HG03469 (cell line): ENCODE measurements around the gene FAM98B.
A peak's percentile ranks its signal among the peaks of the same experiment; 100 is the strongest.

ENCODE experiments used
- ATAC-seq: cut with Tn5 transposase; IDR thresholded peaks from one replicate; pipeline ENCODE4 v1.9.1; 2021; ENCODE audit warnings: mild to moderate bottlenecking, moderate library complexity, moderate number of reproducible peaks; ENCODE audit not compliant: unreplicated experiment

The FAM98B gene

DNA sequence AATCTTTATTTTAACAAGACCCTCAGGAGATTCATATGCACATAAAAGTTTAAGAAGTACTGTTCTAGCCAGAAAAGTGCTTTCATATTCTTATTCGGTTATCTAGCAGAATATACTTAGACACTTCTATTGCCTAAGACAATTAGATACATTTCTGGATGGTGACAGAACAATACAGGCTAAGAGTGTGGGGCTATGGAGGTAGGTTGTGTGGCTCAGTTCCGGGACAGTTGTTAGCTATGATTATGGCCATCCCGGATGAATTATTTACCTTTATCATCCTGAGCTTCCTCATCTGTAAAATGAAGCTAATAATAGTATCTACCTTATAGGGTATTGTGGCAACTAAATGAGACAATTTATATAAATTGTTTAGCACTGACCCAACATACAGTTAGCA lies 6.6 kb downstream of the FAM98B start:
- no peak for ATAC-seq

GRCh38 chr15:38461066-38461833 lies 7.3 kb downstream of the FAM98B start:
- ATAC-seq: peak; percentile 82

- no peak for ATAC-seq
Measured at GRCh38 chr15:38463893-38464292, 10.0 kb downstream of the FAM98B start.

DNA sequence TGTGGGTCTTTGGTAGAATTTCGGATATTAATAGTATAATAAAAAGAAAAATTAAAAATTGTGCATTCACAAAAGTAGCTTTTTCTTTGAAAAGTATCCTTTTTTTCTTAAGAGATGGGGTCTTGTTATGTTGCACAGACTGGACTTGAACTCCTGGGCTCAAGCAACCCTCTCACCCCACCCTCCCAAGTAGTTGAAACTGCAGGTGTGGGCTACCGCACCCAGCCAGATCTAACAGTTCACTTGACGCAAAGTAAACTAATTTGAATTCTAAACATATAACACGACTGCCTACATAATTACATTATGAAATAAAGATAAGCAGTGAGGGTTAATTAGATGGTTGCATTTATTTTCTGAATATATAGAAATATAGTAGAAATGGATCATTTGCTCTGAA lies 10.7 kb downstream of the FAM98B start:
- ATAC-seq: no peak

DNA sequence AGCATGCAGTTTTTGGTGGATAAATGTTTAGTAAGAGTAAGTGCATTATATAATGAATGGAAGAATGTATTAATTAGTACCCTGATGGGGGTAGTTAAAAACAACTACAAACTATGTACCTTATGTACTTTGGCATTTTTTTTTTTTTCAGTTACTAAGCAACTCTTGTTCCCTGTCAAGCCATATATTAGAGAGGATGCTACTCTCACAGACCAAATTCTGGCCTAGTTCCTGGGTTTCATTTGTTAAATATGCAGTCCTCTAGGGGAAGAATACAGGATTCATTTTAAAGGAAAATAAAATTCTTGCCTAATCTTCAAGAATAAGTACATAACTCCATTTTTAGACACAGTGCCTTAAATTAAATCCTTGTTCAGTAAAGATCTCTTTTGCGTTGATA lies 16.9 kb downstream of the FAM98B start:
- ATAC-seq: no peak

DNA sequence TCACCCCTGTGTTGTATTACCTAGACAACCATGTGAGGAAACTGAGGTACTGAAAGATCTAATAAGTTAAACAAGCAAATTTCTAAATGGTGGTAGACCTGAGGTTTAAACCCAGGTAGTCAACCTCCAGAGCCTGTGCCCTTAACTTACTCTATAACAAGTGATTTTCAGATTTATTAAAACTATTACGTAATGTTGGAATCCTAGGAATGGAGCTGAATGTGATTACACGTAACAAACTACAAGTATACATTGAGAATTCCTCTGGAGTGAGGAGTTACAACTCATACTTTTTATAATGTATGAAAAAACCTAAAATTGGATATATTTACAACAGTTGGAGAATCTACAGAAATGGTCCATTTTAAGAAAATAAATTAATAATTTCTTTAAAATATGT lies 18.0 kb downstream of the FAM98B start:
- ATAC-seq: no peak

GRCh38 chr15:38474155-38474757 lies 20.3 kb downstream of the FAM98B start:
- peak; percentile 94 for ATAC-seq

DNA sequence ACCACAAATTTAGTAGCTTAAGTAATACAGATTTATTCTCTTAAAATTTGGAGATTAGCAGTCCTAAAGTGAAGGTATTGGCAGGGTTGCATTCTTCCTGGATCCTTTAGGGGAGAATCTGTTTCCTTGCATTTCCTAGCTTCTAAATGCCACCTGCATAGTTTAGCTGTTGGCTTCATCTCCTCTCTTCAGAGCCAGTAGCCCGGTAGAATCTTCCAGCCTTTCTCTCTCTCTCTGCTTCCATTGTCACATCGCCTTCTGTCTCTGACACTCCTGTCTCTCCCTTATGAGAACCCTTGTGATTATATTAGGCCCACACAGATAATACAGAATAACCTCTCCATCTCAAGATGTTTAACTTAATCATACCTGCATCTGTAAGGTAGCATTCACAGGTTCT lies 21.4 kb downstream of the FAM98B start:
- no peak for ATAC-seq

DNA sequence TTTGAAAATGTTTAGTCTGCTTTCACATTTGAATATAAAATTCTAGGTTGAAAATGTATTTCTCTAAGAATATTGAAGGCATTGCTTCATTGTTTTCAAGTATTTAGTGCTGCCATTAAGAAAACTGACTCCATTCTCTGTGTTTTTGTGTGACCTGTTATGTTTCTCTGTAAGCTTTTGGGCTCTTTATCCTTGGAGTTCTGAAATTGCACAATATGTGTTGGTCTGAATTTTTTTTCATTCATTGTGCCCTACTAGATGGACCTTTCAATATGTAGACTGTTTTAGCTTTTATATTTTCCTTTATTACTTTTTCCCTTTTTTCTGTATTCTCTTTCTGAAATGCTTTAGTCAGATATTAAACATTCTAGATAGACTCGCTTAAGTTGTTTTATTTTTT lies 22.2 kb downstream of the FAM98B start:
- no peak for ATAC-seq

DNA sequence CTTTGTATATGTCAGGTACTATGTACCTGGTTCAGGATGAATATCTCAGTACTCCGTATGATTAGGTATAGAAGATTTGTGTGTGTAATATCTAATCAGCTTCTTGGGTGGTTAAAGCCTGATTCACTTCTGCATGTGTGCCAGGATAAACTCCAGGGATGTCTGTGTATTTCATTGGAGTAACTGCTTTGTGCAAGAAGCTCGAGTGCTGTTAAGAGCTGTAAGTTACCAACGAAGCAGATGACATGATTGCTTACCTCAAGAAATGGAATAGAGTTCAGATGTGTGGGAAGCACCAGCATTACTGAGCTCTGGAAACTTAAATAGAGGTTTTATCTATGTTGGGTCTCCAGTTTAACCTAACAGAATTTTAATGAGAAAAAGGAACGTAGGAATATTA lies 23.7 kb downstream of the FAM98B start:
- no peak for ATAC-seq

DNA sequence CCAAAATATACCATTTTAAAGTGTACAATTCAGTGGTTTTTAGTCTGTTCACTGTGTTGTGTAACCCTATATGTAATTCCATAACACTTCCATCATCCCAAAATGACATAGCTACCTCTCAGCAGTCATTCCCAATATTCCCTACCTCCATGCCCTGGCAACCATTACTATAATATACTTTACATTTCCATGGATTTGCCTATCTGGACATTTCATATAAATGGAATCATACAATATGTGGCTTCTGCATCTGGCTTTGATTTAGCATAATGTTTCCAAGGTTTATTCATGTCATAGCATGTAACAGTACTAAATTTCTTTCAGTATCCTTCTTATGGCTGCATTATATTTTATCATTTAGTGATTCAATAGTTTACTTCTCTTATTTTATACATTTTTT lies 25.3 kb downstream of the FAM98B start:
- ATAC-seq: no peak

GRCh38 chr15:38479756-38480155 lies 25.8 kb downstream of the FAM98B start:
- ATAC-seq: no peak

DNA sequence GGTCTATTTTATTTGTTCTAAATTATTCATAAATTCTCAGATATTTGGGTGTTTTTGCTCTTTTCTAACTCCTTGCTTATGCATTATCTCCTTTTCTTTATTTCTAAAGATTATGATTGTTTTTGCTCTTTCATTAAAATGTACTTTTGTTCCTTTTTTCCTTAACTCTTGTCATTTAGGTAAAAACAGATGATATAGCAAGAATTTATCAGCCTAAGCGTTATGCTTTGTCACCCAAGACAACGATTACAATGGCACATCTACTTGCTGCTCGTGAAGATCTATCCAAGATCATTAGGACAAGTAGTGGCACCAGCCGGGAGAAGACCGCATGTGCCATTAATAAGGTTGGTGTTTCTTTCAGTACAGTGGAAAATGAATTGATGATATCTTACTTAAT lies 27.2 kb downstream of the FAM98B start:
- ATAC-seq: no peak

DNA sequence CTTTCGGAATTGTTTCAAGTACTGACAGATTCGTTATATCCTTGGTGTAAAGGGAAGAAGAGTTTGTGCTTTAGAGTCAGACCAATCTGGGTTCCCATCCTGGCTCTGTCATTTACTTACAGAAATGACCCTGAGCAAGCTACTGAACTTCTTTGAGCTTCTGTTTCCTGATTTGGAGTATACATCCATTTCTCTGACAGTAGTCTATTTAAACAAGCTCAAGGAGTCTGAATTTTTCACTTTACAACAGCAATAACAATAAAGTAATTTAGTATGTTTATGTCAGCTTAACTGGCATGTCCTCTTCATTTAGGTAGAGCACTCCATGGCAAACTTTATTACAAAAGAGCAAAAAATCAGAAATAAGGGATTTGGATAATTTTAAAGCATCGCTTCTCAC lies 27.8 kb downstream of the FAM98B start:
- ATAC-seq: no peak

DNA sequence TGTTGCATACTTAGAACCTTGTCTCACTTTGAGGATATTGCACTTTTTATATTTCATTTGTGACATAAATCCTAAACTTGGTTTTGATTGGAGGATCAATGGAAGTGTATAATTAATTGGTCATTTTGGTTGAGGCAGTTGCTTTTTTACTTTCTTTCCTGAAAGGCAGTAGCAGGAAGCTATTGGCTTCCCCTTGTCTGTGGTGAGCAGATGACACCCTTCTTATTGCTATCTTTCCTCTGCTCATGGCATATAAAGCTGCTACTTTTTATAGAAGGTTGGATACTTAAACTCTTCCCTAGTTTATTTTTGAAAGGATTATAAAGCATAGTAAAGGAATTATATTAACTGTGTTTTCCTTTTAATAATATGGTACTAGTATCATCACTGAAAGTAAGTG lies 28.6 kb downstream of the FAM98B start:
- no peak for ATAC-seq

GRCh38 chr15:38486936-38487335 lies 33.0 kb downstream of the FAM98B start:
- ATAC-seq: no peak

DNA sequence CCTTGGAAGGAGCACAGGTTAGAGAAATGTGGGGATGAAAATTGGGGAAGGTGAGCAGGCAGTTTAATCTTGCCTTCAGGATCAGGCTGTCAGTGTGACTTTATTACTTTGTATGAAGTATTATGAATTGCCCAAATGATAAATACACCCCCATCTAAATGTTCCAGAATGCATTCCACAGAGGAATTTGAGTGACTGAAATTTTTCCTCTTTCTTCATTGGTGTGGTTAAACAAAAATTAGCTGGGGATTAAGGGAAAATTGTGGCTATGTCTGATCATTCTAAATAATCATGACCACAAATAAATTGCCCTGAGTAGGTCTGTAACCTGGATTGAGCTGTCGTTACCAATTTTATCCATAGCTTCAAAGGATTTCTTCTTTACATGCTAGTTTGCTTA lies 33.5 kb downstream of the FAM98B start:
- ATAC-seq: no peak

DNA sequence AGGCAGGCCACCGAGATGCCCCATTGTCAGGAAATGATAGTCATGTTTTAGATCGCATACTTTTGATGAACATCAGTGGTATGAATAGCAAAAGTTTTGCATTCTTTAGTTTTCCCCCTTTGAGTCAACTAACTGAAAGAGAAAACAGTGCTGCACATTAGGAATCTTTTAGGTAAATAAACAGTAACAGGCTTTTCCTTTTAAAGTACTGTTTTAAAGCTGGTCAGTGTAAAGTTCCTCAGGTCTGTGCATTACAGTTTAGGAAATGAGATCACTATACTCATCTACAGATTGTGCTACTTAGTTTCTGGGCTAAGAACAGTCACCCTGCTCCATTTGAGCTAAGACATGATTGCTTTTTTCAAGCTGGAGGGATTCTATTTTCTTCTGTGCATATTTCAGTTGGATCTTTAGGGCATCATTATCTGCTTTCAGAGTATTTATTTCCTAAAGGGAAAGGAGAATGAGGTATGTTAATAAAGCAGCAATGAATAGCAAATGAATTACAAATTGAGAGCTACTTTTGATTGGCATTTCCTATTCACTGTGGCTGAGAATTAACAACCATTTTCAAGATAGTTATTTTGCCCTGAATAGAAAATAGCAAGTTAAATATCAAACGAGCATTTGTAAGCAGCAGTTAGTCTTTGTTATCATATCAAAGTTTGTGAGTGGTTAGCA lies 36.5 kb downstream of the FAM98B start:
- ATAC-seq: no peak

DNA sequence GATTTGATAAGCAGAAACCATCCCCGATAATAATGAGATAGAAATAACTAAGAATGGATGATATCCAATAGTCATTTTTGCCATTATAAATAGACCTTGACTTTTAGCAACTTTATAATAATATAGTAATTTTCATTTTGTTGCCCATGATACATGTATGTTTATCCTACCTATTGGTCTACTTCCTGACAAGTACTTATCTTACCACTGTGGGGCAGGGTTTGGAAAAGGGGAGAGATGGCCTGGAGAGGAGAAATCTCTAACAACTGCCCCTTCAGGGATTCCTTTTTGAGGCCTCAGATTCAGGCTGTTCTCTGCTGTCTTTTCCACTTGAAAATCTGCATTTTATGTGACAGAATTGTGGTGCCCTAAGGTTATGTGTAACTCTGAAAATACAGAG lies 42.2 kb downstream of the FAM98B start:
- no peak for ATAC-seq

GRCh38 chr15:38499651-38500050 lies 45.7 kb downstream of the FAM98B start:
- ATAC-seq: no peak

- ATAC-seq: no peak
Measured at GRCh38 chr15:38503496-38503895, 49.6 kb downstream of the FAM98B start.
